Astrocyte (in vitro differentiated cells and primary cell): ENCODE results near the gene ZNF513. TPM values are rescaled to one million over a fixed set of nuclear protein-coding genes. Genes with fewer than 3 reads are reported as not detected.

ENCODE experiments used
- DNase-seq: peaks from one replicate; pipeline ENCODE4 v3.0.0-alpha.2; 2010; ENCODE audit warnings: low read depth
- FAIRE-seq: peaks from 2 replicates; lab custom pipeline; 2011; peaks lifted over from hg19 to GRCh38; lab: Jason Lieb, UNC
- H2AFZ ChIP-seq: 2 replicates; pipeline ENCODE4 v1.6.0; 2012; ENCODE audit warnings: low read depth, low read length, inconsistent platforms
- H3K27ac ChIP-seq: 2 replicates; pipeline ENCODE4 v1.5.1; 2011; ENCODE audit warnings: low read depth, low read length, inconsistent platforms
- H3K27me3 ChIP-seq: 2 replicates; pipeline ENCODE4 v1.6.0; 2011; ENCODE audit warnings: low read length, inconsistent platforms; ENCODE audit not compliant: insufficient read depth
- H3K36me3 ChIP-seq: 2 replicates; pipeline ENCODE4 v1.5.1; 2011; ENCODE audit warnings: low read length, inconsistent platforms; ENCODE audit not compliant: insufficient read depth
- H3K4me1 ChIP-seq: 2 replicates; pipeline ENCODE4 v1.5.1; 2011; ENCODE audit warnings: low read length, inconsistent platforms; ENCODE audit not compliant: insufficient read depth
- H3K4me2 ChIP-seq: 2 replicates; pipeline ENCODE4 v1.6.0; 2012; ENCODE audit warnings: low read length, inconsistent platforms
- H3K4me3 ChIP-seq: 2 replicates; pipeline ENCODE4 v1.5.1; 2011; ENCODE audit warnings: low read depth, mild to moderate bottlenecking, low read length, inconsistent platforms; ENCODE audit not compliant: insufficient read depth
- H3K79me2 ChIP-seq: 2 replicates; pipeline ENCODE4 v1.6.0; 2012; ENCODE audit warnings: mild to moderate bottlenecking, low read length, inconsistent platforms; ENCODE audit not compliant: insufficient read depth
- H3K9ac ChIP-seq: 2 replicates; pipeline ENCODE4 v1.6.0; 2012; ENCODE audit warnings: mild to moderate bottlenecking, low read length, inconsistent platforms
- H3K9me3 ChIP-seq: 2 replicates; pipeline ENCODE4 v1.5.1; 2012; ENCODE audit warnings: low read depth, mild to moderate bottlenecking, low read length, inconsistent platforms; ENCODE audit not compliant: insufficient read depth
- H4K20me1 ChIP-seq: 2 replicates; pipeline ENCODE4 v1.6.0; 2012; ENCODE audit warnings: low read length, inconsistent platforms; ENCODE audit not compliant: insufficient read depth
- H3K27ac Mint-ChIP-seq: one replicate; pipeline ENCODE4 v1.8.0; 2021; ENCODE audit warnings: mild to moderate bottlenecking, mixed read lengths; ENCODE audit not compliant: unreplicated experiment
- H3K27me3 Mint-ChIP-seq: one replicate; pipeline ENCODE4 v1.8.0; 2021; ENCODE audit warnings: low read depth, mixed read lengths; ENCODE audit not compliant: unreplicated experiment
- H3K36me3 Mint-ChIP-seq: one replicate; pipeline ENCODE4 v1.8.0; 2021; ENCODE audit warnings: low read depth, mixed read lengths; ENCODE audit not compliant: unreplicated experiment
- H3K4me1 Mint-ChIP-seq: one replicate; pipeline ENCODE4 v1.8.0; 2021; ENCODE audit warnings: low read depth, mixed read lengths; ENCODE audit not compliant: unreplicated experiment
- H3K4me3 Mint-ChIP-seq: one replicate; pipeline ENCODE4 v1.8.0; 2021; ENCODE audit warnings: mild to moderate bottlenecking, moderate library complexity, mixed read lengths; ENCODE audit not compliant: unreplicated experiment
- H3K9me3 Mint-ChIP-seq: one replicate; pipeline ENCODE4 v1.8.0; 2021; ENCODE audit warnings: mild to moderate bottlenecking, mixed read lengths; ENCODE audit not compliant: unreplicated experiment
- EZH2 ChIP-seq: IDR thresholded peaks from 2 replicates; pipeline ENCODE4 v1.6.1; 2012; ENCODE audit warnings: mild to moderate bottlenecking, low read length, inconsistent platforms; ENCODE audit not compliant: insufficient read depth
- total RNA-seq: library from RNA; stranded (reverse); gene quantifications from 2 replicates; pipeline ENCODE4 v1.2.1, GENCODE V29; 2021
- TF ChIP-seq, protein P1 (sequence below): IDR thresholded peaks from 2 replicates; pipeline ENCODE4 v1.5.1; 2011; ENCODE audit warnings: low read depth, mild to moderate bottlenecking, inconsistent platforms, low read length, moderate library complexity; ENCODE audit not compliant: insufficient read depth

ZNF513 gene
- total RNA-seq, 1 donor from 2014 or later = 13.5 TPM

DNA sequence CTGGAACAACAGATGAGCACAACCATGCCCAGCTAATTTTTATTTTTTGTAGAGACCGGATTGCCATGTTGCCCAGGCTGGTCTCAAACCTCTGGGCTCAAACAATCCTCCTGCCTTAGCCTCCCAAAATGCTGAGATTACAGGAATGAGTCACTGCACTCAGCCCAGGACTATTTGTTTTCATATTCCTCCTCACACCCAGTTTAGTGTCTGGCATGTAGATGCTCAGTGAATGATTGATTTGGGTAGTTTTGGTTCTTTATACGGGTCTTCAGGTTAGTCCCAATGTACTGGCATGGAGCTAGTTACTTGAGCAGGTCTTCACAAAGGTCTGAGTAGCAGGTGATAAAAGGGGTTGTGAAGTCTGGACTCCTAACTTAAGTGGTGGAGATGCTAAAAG, 16.6 kb downstream of the ZNF513 start:
- H3K4me3 ChIP-seq = no peak overlapping the region
- H3K4me2 ChIP-seq = no peak overlapping the region
- H2AFZ ChIP-seq = no peak overlapping the region
- H3K4me1 ChIP-seq = peaks cover 5% of the 10 kb centered on the region
- peaks cover 24% of the 10 kb centered on the region for H3K79me2 ChIP-seq
- Mint-ChIP-seq H3K27me3 (no peaks in the 10 kb centered on the region), H3K4me3 (peak overlapping the region; percentile 60), H3K4me1 (peaks cover 7% of the 10 kb centered on the region), H3K36me3 (peaks cover 18% of the 10 kb centered on the region), H3K27ac (no peak overlapping the region), H3K9me3 (no peaks in the 10 kb centered on the region)
- no peaks in the 10 kb centered on the region for H3K9me3 ChIP-seq
- no peak for FAIRE-seq
- TF ChIP-seq EZH2 = no peak
- TF ChIP-seq, protein P1, sequence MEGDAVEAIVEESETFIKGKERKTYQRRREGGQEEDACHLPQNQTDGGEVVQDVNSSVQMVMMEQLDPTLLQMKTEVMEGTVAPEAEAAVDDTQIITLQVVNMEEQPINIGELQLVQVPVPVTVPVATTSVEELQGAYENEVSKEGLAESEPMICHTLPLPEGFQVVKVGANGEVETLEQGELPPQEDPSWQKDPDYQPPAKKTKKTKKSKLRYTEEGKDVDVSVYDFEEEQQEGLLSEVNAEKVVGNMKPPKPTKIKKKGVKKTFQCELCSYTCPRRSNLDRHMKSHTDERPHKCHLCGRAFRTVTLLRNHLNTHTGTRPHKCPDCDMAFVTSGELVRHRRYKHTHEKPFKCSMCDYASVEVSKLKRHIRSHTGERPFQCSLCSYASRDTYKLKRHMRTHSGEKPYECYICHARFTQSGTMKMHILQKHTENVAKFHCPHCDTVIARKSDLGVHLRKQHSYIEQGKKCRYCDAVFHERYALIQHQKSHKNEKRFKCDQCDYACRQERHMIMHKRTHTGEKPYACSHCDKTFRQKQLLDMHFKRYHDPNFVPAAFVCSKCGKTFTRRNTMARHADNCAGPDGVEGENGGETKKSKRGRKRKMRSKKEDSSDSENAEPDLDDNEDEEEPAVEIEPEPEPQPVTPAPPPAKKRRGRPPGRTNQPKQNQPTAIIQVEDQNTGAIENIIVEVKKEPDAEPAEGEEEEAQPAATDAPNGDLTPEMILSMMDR = no peak
- no peak overlapping the region for H3K9ac ChIP-seq
- H4K20me1 ChIP-seq = peaks cover 19% of the 10 kb centered on the region
- H3K36me3 ChIP-seq = peaks cover 35% of the 10 kb centered on the region
- no peak for DNase-seq
- no peaks in the 10 kb centered on the region for H3K27me3 ChIP-seq
- H3K27ac ChIP-seq = no peak overlapping the region

DNA sequence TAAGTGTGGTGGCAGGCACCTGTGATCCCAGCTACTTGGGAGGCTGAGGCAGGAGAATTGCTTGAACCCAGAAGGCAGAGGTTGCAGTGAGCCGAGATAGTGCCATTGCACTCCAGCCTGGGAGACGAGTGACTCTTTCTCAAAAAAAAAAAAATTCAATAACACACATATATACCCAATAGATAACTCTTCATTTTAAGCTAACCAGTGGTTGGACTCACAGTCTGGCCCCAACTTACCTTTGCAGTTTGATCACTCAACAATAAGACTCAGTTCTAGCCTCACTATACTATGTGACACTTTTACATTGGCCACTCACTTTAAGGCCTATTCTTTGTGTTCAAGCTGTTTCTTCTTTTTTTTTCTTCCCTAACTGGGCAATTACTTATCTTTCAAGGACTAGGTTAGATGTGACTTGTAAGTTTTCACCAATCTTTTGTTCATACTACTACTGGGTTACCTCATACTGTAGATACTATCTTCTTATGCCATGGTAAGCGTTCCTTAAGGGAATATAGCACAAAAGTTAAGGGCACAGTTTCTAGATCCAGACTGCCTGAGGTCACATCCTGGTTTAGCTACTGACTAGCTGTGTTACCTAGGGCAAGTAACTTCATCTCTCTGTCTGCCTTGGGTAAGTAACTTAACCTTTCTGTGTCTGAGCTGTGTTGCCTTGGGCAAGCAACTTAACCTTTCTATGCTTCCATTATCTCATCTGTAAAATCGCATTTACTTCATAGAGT, 17.7 kb downstream of the ZNF513 start:
- H3K4me2 ChIP-seq = no peak overlapping the region
- TF ChIP-seq, protein P1 = no peak
- no peak for TF ChIP-seq EZH2
- peaks cover 5% of the 10 kb centered on the region for H3K4me1 ChIP-seq
- Mint-ChIP-seq H3K27ac (no peak overlapping the region), H3K4me3 (no peak overlapping the region), H3K4me1 (peaks cover 8% of the 10 kb centered on the region), H3K9me3 (no peaks in the 10 kb centered on the region), H3K27me3 (no peaks in the 10 kb centered on the region), H3K36me3 (peaks cover 19% of the 10 kb centered on the region)
- no peaks in the 10 kb centered on the region for H3K9me3 ChIP-seq
- no peak overlapping the region for H3K27ac ChIP-seq
- FAIRE-seq = no peak
- no peak overlapping the region for H3K9ac ChIP-seq
- H2AFZ ChIP-seq = no peak overlapping the region
- peaks cover 8% of the 10 kb centered on the region for H4K20me1 ChIP-seq
- peaks cover 21% of the 10 kb centered on the region for H3K79me2 ChIP-seq
- H3K4me3 ChIP-seq = no peak overlapping the region
- H3K36me3 ChIP-seq = peaks cover 31% of the 10 kb centered on the region
- DNase-seq = no peak
- H3K27me3 ChIP-seq = no peaks in the 10 kb centered on the region
